Vagina (tissue), 2 donors: ENCODE measurements around the gene WFIKKN1.

Experiments
- POLR2A ChIP-seq, 2 donors: fragments of 450-650 bp; IDR thresholded peaks; one replicate each; pipeline ENCODE4 v1.6.1; 2017; ENCODE audit warnings: antibody characterized with exemption in 2 of 2, mild to moderate bottlenecking in 2 of 2, moderate library complexity in 2 of 2
- POLR2AphosphoS5 ChIP-seq, 2 donors: sonication (generic); formaldehyde crosslinking; IDR thresholded peaks; one replicate each; pipeline ENCODE4 v1.9.0; 2017; ENCODE audit warnings: antibody characterized with exemption in 2 of 2, mild to moderate bottlenecking in 2 of 2, low read depth in 1 of 2; ENCODE audit not compliant: insufficient read depth in 1 of 2
- TF ChIP-seq, protein P1 (sequence below), 3 experiments: fragments of 450-650 bp in 2 of 3; fragments of 200-600 bp in 1 of 3; sonication (generic) in 1 of 3; IDR thresholded peaks; one replicate each; pipeline ENCODE4 v1.5.1; 2017 to 2019; ENCODE audit warnings: antibody characterized with exemption in 3 of 3, mild to moderate bottlenecking in 2 of 3, moderate library complexity in 2 of 3

DNA sequence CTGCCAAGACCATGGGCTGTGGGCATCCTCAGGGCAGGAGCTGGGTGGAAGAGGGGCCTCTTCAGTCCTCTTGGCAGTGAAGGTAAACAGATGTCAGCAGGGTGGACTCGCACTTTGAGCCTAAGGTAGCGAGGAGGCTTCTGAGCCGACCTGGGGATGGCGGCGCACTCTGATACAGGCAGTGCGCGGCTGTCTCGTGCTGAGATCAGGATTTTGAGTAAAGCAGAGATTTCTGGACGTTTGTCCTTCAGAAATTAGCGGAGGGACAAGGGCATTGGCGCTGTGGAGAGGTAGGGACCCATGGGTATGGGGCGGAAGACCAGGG, 34.1 kb upstream of the WFIKKN1 start:
- TF ChIP-seq POLR2A (IDR thresholded peaks at IDR 0.05) (no peak), POLR2AphosphoS5 (IDR thresholded peaks at IDR 0.05; ENCODE audit: insufficient read depth in 1 of 2, low read depth in 1 of 2) (no peak)
- TF ChIP-seq, protein P1, sequence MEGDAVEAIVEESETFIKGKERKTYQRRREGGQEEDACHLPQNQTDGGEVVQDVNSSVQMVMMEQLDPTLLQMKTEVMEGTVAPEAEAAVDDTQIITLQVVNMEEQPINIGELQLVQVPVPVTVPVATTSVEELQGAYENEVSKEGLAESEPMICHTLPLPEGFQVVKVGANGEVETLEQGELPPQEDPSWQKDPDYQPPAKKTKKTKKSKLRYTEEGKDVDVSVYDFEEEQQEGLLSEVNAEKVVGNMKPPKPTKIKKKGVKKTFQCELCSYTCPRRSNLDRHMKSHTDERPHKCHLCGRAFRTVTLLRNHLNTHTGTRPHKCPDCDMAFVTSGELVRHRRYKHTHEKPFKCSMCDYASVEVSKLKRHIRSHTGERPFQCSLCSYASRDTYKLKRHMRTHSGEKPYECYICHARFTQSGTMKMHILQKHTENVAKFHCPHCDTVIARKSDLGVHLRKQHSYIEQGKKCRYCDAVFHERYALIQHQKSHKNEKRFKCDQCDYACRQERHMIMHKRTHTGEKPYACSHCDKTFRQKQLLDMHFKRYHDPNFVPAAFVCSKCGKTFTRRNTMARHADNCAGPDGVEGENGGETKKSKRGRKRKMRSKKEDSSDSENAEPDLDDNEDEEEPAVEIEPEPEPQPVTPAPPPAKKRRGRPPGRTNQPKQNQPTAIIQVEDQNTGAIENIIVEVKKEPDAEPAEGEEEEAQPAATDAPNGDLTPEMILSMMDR (IDR thresholded peaks at IDR 0.05) = no peak
